Measurements from ENCODE around the gene TRPM8. TPM values are rescaled to one million over a fixed set of nuclear protein-coding genes. Genes with fewer than 3 reads are reported as not detected.

TRPM8 gene
- total and polyA plus RNA-seq, 3 donors from 2014 or later, result 0.79 to 5.2 (median 2.2) TPM

GRCh38 chr2:233922471-233922870, 5.3 kb downstream of the TRPM8 start:
- H3K4me3 ChIP-seq, result no peak overlapping the region
- 20 to 39% methylated on average over 1 of the region's 1 CpG for WGBS, 2 donors
- DNase-seq, result no peak
- TF ChIP-seq POLR2A (IDR thresholded peaks at IDR 0.05) (no peak), CTCF (IDR thresholded peaks at IDR 0.05) (no peak)
- no peaks in the 10 kb centered on the region for H3K36me3 ChIP-seq (ENCODE audit: low read depth, missing control alignments)
- H3K4me1 ChIP-seq, result no peaks in the 10 kb centered on the region
- H3K27ac ChIP-seq, result no peak overlapping the region
- H3K9me3 ChIP-seq, result no peaks in the 10 kb centered on the region
- no peaks in the 10 kb centered on the region for H3K27me3 ChIP-seq
- intact Hi-C loops (cut with DNase I; ENCODE audit: low total_unique reads), result no loop called here

DNA sequence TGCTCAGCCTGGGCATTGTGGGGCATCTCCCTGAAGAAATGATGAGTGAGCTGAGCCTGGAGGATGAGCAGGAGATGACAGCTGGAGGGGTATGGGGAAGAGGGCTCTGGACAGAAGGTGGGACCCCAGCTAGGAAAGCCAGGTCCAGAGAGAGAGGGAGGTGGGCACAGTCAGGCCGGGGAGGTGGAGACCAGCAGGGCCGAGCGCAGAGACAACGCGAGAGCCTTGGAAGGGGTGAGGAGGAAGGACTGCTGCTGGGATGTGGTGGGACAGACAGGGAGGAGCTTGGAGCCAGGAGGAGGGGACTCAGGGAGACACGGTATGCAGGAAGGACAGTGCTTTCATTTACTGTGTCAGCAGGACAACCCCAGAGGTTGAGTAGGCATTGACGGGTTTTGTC, 8.2 kb downstream of the TRPM8 start:
- Histone ChIP-seq H3K4me1 (no peaks in the 10 kb centered on the region), H3K9me3 (no peaks in the 10 kb centered on the region), H3K4me3 (no peak overlapping the region), H3K27ac (no peak overlapping the region), H3K36me3 (ENCODE audit: low read depth, missing control alignments) (no peaks in the 10 kb centered on the region), H3K27me3 (no peaks in the 10 kb centered on the region)
- intact Hi-C loops (cut with DNase I; ENCODE audit: low total_unique reads), result no loop called here
- TF ChIP-seq POLR2A (IDR thresholded peaks at IDR 0.05) (no peak), CTCF (IDR thresholded peaks at IDR 0.05) (no peak)
- 74 to 77% methylated on average over 7 of the region's 7 CpGs for WGBS, 2 donors
- no peak for DNase-seq

GRCh38 chr2:233926806-233927205, 9.6 kb downstream of the TRPM8 start:
- Histone ChIP-seq H3K4me3 (no peak overlapping the region), H3K27me3 (no peaks in the 10 kb centered on the region), H3K4me1 (no peaks in the 10 kb centered on the region), H3K9me3 (no peaks in the 10 kb centered on the region), H3K27ac (no peak overlapping the region), H3K36me3 (ENCODE audit: low read depth, missing control alignments) (no peaks in the 10 kb centered on the region)
- 86 to 92% methylated on average over 4 of the region's 4 CpGs for WGBS, 2 donors
- TF ChIP-seq POLR2A (IDR thresholded peaks at IDR 0.05), result no peak
- TF ChIP-seq CTCF (IDR thresholded peaks at IDR 0.05), result no peak
- DNase-seq, result no peak
- intact Hi-C loops (cut with DNase I; ENCODE audit: low total_unique reads), result no loop called here

DNA sequence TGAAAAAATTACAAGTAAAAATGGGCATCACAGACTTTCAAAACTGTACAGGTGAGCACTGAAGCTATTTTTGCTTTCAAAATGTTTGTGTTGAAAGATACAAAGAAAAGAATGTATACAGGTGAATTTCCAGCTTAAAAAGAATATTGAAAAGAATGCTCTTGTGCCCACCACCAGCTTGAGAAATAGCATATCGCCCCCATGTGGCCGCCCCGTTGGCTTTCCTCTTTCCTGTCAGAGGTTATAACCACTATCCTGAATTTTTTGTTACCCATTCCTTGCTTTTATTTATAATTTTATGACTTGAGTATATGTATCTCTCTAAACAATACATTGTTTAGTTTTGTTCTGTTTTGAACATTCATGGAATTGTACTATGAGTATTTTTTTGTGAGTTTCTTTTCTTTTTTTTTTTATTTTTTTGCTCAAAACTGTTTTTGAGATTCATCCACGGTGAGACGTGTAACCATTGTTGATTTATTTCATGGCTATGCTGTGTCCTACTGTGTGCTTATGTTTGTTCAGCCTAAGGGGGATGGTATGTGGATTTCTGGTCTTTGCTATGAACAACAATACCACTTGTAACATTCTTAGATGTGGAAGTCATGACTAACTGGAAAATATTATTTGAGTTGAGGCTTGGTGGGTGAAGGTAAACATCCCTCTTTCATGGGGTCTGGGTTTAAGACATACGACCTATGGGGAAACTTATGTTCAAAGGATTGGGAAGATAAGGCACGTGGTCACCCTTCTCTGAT, 11.6 kb downstream of the TRPM8 start:
- Histone ChIP-seq H3K9me3 (no peaks in the 10 kb centered on the region), H3K27ac (no peak overlapping the region), H3K36me3 (ENCODE audit: low read depth, missing control alignments) (no peaks in the 10 kb centered on the region), H3K4me3 (no peak overlapping the region), H3K27me3 (no peaks in the 10 kb centered on the region), H3K4me1 (no peaks in the 10 kb centered on the region)
- TF ChIP-seq CTCF (IDR thresholded peaks at IDR 0.05) (peak in 1 of 3 experiments; percentile 43), POLR2A (IDR thresholded peaks at IDR 0.05) (no peak)
- intact Hi-C loops (cut with DNase I; ENCODE audit: low total_unique reads), result no loop called here
- peak; percentile 43 for DNase-seq
- WGBS, 2 donors, result 47 to 50% methylated on average over 7 of the region's 7 CpGs

All from testis (tissue), 3 donors.